Panc1 (cell line): ENCODE measurements around the gene TGFB1I1. TPM values are rescaled to one million over a fixed set of nuclear protein-coding genes. Genes with fewer than 3 reads are reported as not detected.

Experiments used
- ATAC-seq: fragments of 200-7000 bp; cut with Tn5 transposase; 2 replicates; pipeline ENCODE4 v1.9.1; 2020; ENCODE audit warnings: mild to moderate bottlenecking, moderate library complexity
- BruUV-seq: library from RNA; stranded (reverse); fragments of 400-500 nt; replicated peaks from 2 replicates; lab custom pipeline; 2021; lab: Mats Ljungman, UMichigan
- CTCF ChIA-PET: fragments of 300-600 bp; sonication (Branson Sonifier 250); formaldehyde crosslinking; loops from one replicate; lab custom pipeline; 2022; ENCODE audit warnings: antibody characterized with exemption; lab: Charles Lee
- POLR2A ChIA-PET: fragments of 300-600 bp; sonication (Branson Sonifier 250); formaldehyde crosslinking; loops from one replicate; lab custom pipeline; 2022; ENCODE audit warnings: antibody characterized with exemption; lab: Charles Lee
- DNase-seq: peaks from one replicate; pipeline ENCODE4 v3.0.0-alpha.2; 2010; ENCODE audit warnings: low read depth, low spot score
- H3K27ac ChIP-seq: 2 replicates; pipeline ENCODE4 v1.5.1; 2011; ENCODE audit warnings: mild to moderate bottlenecking, low read length, inconsistent platforms
- H3K27me3 ChIP-seq: fragments of 200-500 bp; sonication (Bioruptor generic); 2 replicates; pipeline ENCODE4 v1.6.0; 2014; ENCODE audit warnings: low read length, inconsistent platforms; ENCODE audit not compliant: control insufficient read depth, insufficient read depth
- H3K36me3 ChIP-seq: fragments of 200-500 bp; sonication (Bioruptor generic); 2 replicates; pipeline ENCODE4 v1.5.1; 2014; ENCODE audit warnings: inconsistent platforms, mild to moderate bottlenecking, low read length, moderate library complexity; ENCODE audit not compliant: control insufficient read depth, insufficient read depth
- H3K4me1 ChIP-seq: 2 replicates; pipeline ENCODE4 v1.5.1; 2011; ENCODE audit warnings: inconsistent platforms, mild to moderate bottlenecking, low read length, moderate library complexity; ENCODE audit not compliant: control insufficient read depth, insufficient read depth
- H3K4me3 ChIP-seq, 2 experiments: 2 replicates each; pipeline ENCODE4 v1.5.1; 2011 to 2012; ENCODE audit warnings: low read depth in 2 of 2, low read length in 2 of 2, mild to moderate bottlenecking in 2 of 2, inconsistent platforms in 1 of 2, moderate library complexity in 1 of 2
- H3K9me3 ChIP-seq: fragments of 200-500 bp; sonication (Bioruptor generic); 2 replicates; pipeline ENCODE4 v1.5.1; 2014; ENCODE audit warnings: low read depth, mild to moderate bottlenecking, inconsistent platforms, low read length, moderate library complexity; ENCODE audit not compliant: control insufficient read depth, insufficient read depth
- POLR2AphosphoS5 ChIP-seq: IDR thresholded peaks from 2 replicates; pipeline ENCODE4 v1.6.1; 2012; ENCODE audit warnings: mild to moderate bottlenecking, low read depth, low read length, moderate library complexity
- SIN3A ChIP-seq: IDR thresholded peaks from 2 replicates; pipeline ENCODE4 v1.6.1; 2012; ENCODE audit warnings: low read depth, mild to moderate bottlenecking, low read length, moderate library complexity, borderline replicate concordance; ENCODE audit not compliant: insufficient read depth
- TCF7L2 ChIP-seq: IDR thresholded peaks from 2 replicates; pipeline ENCODE4 v1.6.1; 2011; ENCODE audit warnings: mild to moderate bottlenecking, low read depth, low read length, inconsistent platforms
- in situ Hi-C: cut with HindIII; loops from 2 replicates; pipeline ENCODE4 v1.10.0; 2016; ENCODE audit warnings: low sequenced_read_pairs, low pct_unique_long_range_greater_than_20kb
- intact Hi-C: fragments of 100-400 bp; cut with micrococcal nuclease; formaldehyde crosslinking; loops from one replicate; pipeline ENCODE4 v1.10.0; 2022; ENCODE audit not compliant: unreplicated experiment
- total RNA-seq: library from RNA; stranded (reverse); gene quantifications from one replicate; pipeline ENCODE4 v1.2.1, GENCODE V29; 2021; ENCODE audit not compliant: unreplicated experiment
- TF ChIP-seq, protein P1 (sequence below), 2 experiments: IDR thresholded peaks; 2 replicates each; pipeline ENCODE4 v1.6.1; 2011 to 2012; ENCODE audit warnings: low read depth in 2 of 2, control low read depth in 1 of 2, low read length in 1 of 2, mild to moderate bottlenecking in 1 of 2, moderate library complexity in 1 of 2; ENCODE audit not compliant: insufficient read depth in 1 of 2
- TF ChIP-seq, protein P2 (sequence below): fragments of 450-650 bp; IDR thresholded peaks from 2 replicates; pipeline ENCODE4 v1.5.1; 2017; ENCODE audit warnings: mild to moderate bottlenecking

TGFB1I1 gene
- total RNA-seq, 1 experiment from 2014 or later: 32.5 TPM

DNA sequence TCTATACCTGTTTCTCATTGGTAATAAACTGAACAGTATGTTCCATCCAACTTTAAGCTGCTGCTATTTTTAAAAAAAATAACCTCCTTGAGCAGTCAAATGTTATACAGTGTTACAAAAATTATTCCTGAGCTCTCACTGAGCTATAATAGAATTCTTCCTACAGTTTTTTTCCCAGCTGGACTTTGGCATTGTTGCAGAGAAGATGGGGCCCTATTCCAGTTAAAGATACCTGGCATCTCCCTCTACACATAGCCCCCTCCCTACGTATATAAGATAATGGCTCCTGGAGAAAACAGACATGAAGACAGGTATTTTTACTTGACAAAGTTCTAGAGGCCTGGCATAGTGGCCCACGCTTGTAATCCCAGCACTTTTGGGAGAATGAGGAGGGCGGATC lies 42.2 kb upstream of the TGFB1I1 start:
- ATAC-seq: no peak
- CTCF ChIA-PET: no interaction called here
- POLR2A ChIA-PET: no interaction called here
- in situ Hi-C loops: no loop called here
- no peaks in the 10 kb centered on the region for H3K9me3 ChIP-seq
- H3K4me1 ChIP-seq: no peaks in the 10 kb centered on the region
- H3K27ac ChIP-seq: no peak overlapping the region
- no TSS peak for BruUV-seq
- no peak overlapping the region for H3K4me3 ChIP-seq
- H3K36me3 ChIP-seq: no peaks in the 10 kb centered on the region
- TF ChIP-seq TCF7L2 (no peak), SIN3A (no peak), POLR2AphosphoS5 (no peak)
- TF ChIP-seq, protein P1, sequence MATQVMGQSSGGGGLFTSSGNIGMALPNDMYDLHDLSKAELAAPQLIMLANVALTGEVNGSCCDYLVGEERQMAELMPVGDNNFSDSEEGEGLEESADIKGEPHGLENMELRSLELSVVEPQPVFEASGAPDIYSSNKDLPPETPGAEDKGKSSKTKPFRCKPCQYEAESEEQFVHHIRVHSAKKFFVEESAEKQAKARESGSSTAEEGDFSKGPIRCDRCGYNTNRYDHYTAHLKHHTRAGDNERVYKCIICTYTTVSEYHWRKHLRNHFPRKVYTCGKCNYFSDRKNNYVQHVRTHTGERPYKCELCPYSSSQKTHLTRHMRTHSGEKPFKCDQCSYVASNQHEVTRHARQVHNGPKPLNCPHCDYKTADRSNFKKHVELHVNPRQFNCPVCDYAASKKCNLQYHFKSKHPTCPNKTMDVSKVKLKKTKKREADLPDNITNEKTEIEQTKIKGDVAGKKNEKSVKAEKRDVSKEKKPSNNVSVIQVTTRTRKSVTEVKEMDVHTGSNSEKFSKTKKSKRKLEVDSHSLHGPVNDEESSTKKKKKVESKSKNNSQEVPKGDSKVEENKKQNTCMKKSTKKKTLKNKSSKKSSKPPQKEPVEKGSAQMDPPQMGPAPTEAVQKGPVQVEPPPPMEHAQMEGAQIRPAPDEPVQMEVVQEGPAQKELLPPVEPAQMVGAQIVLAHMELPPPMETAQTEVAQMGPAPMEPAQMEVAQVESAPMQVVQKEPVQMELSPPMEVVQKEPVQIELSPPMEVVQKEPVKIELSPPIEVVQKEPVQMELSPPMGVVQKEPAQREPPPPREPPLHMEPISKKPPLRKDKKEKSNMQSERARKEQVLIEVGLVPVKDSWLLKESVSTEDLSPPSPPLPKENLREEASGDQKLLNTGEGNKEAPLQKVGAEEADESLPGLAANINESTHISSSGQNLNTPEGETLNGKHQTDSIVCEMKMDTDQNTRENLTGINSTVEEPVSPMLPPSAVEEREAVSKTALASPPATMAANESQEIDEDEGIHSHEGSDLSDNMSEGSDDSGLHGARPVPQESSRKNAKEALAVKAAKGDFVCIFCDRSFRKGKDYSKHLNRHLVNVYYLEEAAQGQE (IDR thresholded peaks at IDR 0.05; ENCODE audit: insufficient read depth in 1 of 2, low read depth in 2 of 2, low read length in 1 of 2): no peak
- TF ChIP-seq, protein P2, sequence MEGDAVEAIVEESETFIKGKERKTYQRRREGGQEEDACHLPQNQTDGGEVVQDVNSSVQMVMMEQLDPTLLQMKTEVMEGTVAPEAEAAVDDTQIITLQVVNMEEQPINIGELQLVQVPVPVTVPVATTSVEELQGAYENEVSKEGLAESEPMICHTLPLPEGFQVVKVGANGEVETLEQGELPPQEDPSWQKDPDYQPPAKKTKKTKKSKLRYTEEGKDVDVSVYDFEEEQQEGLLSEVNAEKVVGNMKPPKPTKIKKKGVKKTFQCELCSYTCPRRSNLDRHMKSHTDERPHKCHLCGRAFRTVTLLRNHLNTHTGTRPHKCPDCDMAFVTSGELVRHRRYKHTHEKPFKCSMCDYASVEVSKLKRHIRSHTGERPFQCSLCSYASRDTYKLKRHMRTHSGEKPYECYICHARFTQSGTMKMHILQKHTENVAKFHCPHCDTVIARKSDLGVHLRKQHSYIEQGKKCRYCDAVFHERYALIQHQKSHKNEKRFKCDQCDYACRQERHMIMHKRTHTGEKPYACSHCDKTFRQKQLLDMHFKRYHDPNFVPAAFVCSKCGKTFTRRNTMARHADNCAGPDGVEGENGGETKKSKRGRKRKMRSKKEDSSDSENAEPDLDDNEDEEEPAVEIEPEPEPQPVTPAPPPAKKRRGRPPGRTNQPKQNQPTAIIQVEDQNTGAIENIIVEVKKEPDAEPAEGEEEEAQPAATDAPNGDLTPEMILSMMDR: no peak
- intact Hi-C loops: no loop called here
- DNase-seq: no peak
- no peaks in the 10 kb centered on the region for H3K27me3 ChIP-seq

DNA sequence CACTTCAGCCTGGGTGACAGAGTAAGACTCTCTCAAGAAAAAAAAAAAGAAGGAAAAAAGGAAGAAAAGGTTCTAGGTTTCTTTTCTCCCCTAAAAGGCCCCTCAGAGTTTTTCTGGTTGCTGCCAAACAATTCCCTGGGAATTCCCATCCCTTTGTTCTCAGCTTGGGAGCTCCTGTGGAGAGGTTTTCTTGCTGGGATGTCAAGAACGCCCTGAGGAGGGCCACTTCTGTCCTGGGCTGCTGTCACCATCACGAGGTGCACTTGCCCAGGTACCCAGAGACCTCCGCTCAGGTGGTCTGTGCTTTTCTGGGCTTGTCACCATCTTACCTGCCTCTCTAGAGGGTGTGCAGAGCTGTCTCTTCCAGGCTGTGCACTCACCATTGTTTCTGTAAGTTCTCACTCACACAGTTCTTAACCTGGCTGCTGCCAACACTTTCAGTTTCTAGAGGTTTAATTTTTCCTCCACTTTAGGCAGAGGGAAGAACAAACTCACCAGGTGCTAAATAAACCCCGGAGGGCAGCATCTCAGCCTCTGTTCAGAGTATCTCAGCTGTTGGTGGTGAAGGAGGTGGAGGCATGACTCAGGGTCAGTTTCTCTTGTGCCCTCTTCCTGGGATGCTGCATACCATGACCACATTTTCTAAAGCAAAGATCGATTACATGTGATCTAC lies 41.4 kb upstream of the TGFB1I1 start:
- no peak overlapping the region for H3K4me3 ChIP-seq
- H3K4me1 ChIP-seq: no peaks in the 10 kb centered on the region
- H3K36me3 ChIP-seq: no peaks in the 10 kb centered on the region
- no peak for ATAC-seq
- in situ Hi-C loops: no loop called here
- DNase-seq: no peak
- intact Hi-C loops: no loop called here
- no peak overlapping the region for H3K27ac ChIP-seq
- TF ChIP-seq, protein P2: no peak
- TF ChIP-seq TCF7L2 (no peak), POLR2AphosphoS5 (no peak), SIN3A (no peak)
- TF ChIP-seq, protein P1 (IDR thresholded peaks at IDR 0.05; ENCODE audit: insufficient read depth in 1 of 2, low read depth in 2 of 2, low read length in 1 of 2): no peak
- BruUV-seq: no TSS peak
- ChIA-PET CTCF (no interaction called here), POLR2A (no interaction called here)
- H3K27me3 ChIP-seq: no peaks in the 10 kb centered on the region
- H3K9me3 ChIP-seq: no peaks in the 10 kb centered on the region
